Peyer's patch (tissue), 4 donors: ENCODE data around the gene ACSL5. TPM values are rescaled to one million over a fixed set of nuclear protein-coding genes. Genes with fewer than 3 reads are reported as not detected.

Experiments used
- DNase-seq, 3 donors: peaks; one replicate each; pipeline ENCODE4 v3.0.0-alpha.2; 2017 to 2019
- H3K27ac ChIP-seq, 4 donors: fragments of 200-600 bp; sonication (generic); one replicate each; pipeline ENCODE4 v1.5.1; 2016 to 2019
- H3K27me3 ChIP-seq, 2 donors: fragments of 200-600 bp; sonication (generic); one replicate each; pipeline ENCODE4 v1.5.1; 2019
- H3K36me3 ChIP-seq, 3 donors: fragments of 200-600 bp; sonication (generic); one replicate each; pipeline ENCODE4 v1.5.1; 2016 to 2019
- H3K4me1 ChIP-seq, 4 donors: fragments of 200-600 bp; sonication (generic); one replicate each; pipeline ENCODE4 v1.5.1; 2016 to 2019
- H3K4me3 ChIP-seq, 4 donors: fragments of 200-600 bp; sonication (generic); 1 replicate in 3 of 4; 2 replicates in 1 of 4; pipeline ENCODE4 v1.5.1; 2016 to 2019; ENCODE audit warnings: mild to moderate bottlenecking in 1 of 4
- H3K9me3 ChIP-seq, 4 donors: fragments of 200-600 bp; sonication (generic); one replicate each; pipeline ENCODE4 v1.5.1; 2016 to 2019; ENCODE audit warnings: mild to moderate bottlenecking in 1 of 4
- CTCF ChIP-seq, 6 experiments: fragments of 450-650 bp in 4 of 6; fragments of 200-600 bp in 2 of 6; sonication (generic) in 1 of 6; IDR thresholded peaks; one replicate each; pipeline ENCODE4 v1.5.1; 2017 to 2019; ENCODE audit warnings: antibody characterized with exemption in 6 of 6, mild to moderate bottlenecking in 3 of 6, moderate library complexity in 1 of 6
- POLR2A ChIP-seq, 2 donors: fragments of 450-650 bp; IDR thresholded peaks; one replicate each; pipeline ENCODE4 v1.5.1; 2017; ENCODE audit warnings: antibody characterized with exemption in 2 of 2, mild to moderate bottlenecking in 2 of 2, moderate library complexity in 2 of 2
- total RNA-seq, 4 donors: library from RNA; depleted of rRNA; stranded (reverse); fragments of >200 nt; gene quantifications; one replicate each; pipeline ENCODE4 v1.1.0, GENCODE V29; 2016

The ACSL5 gene
- total RNA-seq, 4 donors from 2014 or later: 133 to 1,137 (median 595) TPM

- no peak for DNase-seq
- Histone ChIP-seq H3K36me3 (no peaks in the 10 kb centered on the region), H3K27ac (no peak overlapping the region), H3K27me3 (no peaks in the 10 kb centered on the region), H3K4me3 (no peak overlapping the region), H3K4me1 (peaks cover 0 to 4% (median 0%) of the 10 kb centered on the region in 4 donors), H3K9me3 (no peaks in the 10 kb centered on the region)
- no peak for TF ChIP-seq POLR2A (IDR thresholded peaks at IDR 0.05)
- TF ChIP-seq CTCF (IDR thresholded peaks at IDR 0.05): peak; percentile 32 to 90 (median 78)
Measured at GRCh38 chr10:112471878-112472487, 98.1 kb downstream of the ACSL5 start.

- no peaks in the 10 kb centered on the region for H3K36me3 ChIP-seq
- DNase-seq: no peak
- peaks cover 0 to 4% (median 0%) of the 10 kb centered on the region in 4 donors for H3K4me1 ChIP-seq
- H3K27ac ChIP-seq: no peak overlapping the region
- no peak overlapping the region for H3K4me3 ChIP-seq
- TF ChIP-seq POLR2A (IDR thresholded peaks at IDR 0.05) (no peak), CTCF (IDR thresholded peaks at IDR 0.05) (peak in 4 of 6 experiments; percentile 36 to 65 (median 56))
- no peaks in the 10 kb centered on the region for H3K9me3 ChIP-seq
- no peaks in the 10 kb centered on the region for H3K27me3 ChIP-seq
Measured at GRCh38 chr10:112475575-112476218, 101.8 kb downstream of the ACSL5 start.

Other genes with a start within 250 kb of the ACSL5 start
- 10 to 100 TPM in 1 of 4 donors, 1 to 10 TPM in 3; 3.3 to 13.7 (median 6.4) TPM for gene GPAM, start 190.4 kb upstream of the ACSL5 start, total RNA-seq
- not detected for gene TECTB, start 90.7 kb upstream of the ACSL5 start, total RNA-seq
- 10 to 100 TPM; 28.4 to 53.8 (median 38.7) TPM for gene ZDHHC6, start 72.8 kb downstream of the ACSL5 start, total RNA-seq
- 100 to 1,000 TPM in 3 of 4 donors, 10 to 100 TPM in 1; 97.2 to 710 (median 170) TPM for gene VTI1A, start 73.1 kb downstream of the ACSL5 start, total RNA-seq